HepG2 (cell line): Measurements from ENCODE around the gene CDIP1. TPM values are rescaled to one million over a fixed set of nuclear protein-coding genes. Genes with fewer than 3 reads are reported as not detected.

Experiments
- HCFC1 ChIP-seq: fragments of 150-350 bp; IDR thresholded peaks from 2 replicates; pipeline ENCODE4 v1.6.1; 2014; ENCODE audit warnings: low read depth, low read length
- KDM3A ChIP-seq: IDR thresholded peaks from 2 replicates; pipeline ENCODE4 v1.6.1; 2018; ENCODE audit warnings: low read depth, missing compliant biosample characterization
- KLF9 ChIP-seq: IDR thresholded peaks from 2 replicates; pipeline ENCODE4 v1.6.1; 2016; ENCODE audit warnings: low read depth
- RXRA ChIP-seq: sonication (generic); formaldehyde crosslinking; IDR thresholded peaks from 2 replicates; pipeline ENCODE4 v1.5.1; 2020; ENCODE audit warnings: missing genetic modification reagents
- ZMYM2 ChIP-seq: sonication (generic); formaldehyde crosslinking; IDR thresholded peaks from 2 replicates; pipeline ENCODE4 v1.8.0; 2022; ENCODE audit warnings: mild to moderate bottlenecking, missing genetic modification reagents
- ZNF292 ChIP-seq: sonication (generic); formaldehyde crosslinking; IDR thresholded peaks from 2 replicates; pipeline ENCODE4 v1.8.1; 2022; ENCODE audit warnings: mild to moderate bottlenecking, low read depth, missing genetic modification reagents, borderline replicate concordance
- ZNF33A ChIP-seq: sonication (generic); formaldehyde crosslinking; IDR thresholded peaks from 2 replicates; pipeline ENCODE4 v1.5.1; 2020; ENCODE audit warnings: missing genetic modification reagents, mild to moderate bottlenecking, moderate library complexity, borderline replicate concordance
- ZNF441 ChIP-seq: sonication (generic); formaldehyde crosslinking; IDR thresholded peaks from 2 replicates; pipeline ENCODE4 v1.7.0; 2021; ENCODE audit warnings: missing genetic modification reagents, borderline replicate concordance
- ZNF547 ChIP-seq: sonication (generic); formaldehyde crosslinking; IDR thresholded peaks from 2 replicates; pipeline ENCODE4 v1.5.1; 2020; ENCODE audit warnings: mild to moderate bottlenecking, missing genetic modification reagents
- ZNF549 ChIP-seq: sonication (generic); formaldehyde crosslinking; IDR thresholded peaks from 2 replicates; pipeline ENCODE4 v1.5.0; 2020; ENCODE audit warnings: missing genetic modification reagents
- ZNF552 ChIP-seq: sonication (generic); formaldehyde crosslinking; IDR thresholded peaks from 2 replicates; pipeline ENCODE4 v1.9.0; 2022; ENCODE audit warnings: missing genetic modification reagents, mild to moderate bottlenecking, borderline replicate concordance
- ZNF619 ChIP-seq: sonication (generic); formaldehyde crosslinking; IDR thresholded peaks from 2 replicates; pipeline ENCODE4 v1.4.0; 2020; ENCODE audit warnings: mild to moderate bottlenecking, missing genetic modification reagents
- ZNF674 ChIP-seq: sonication (generic); formaldehyde crosslinking; IDR thresholded peaks from 2 replicates; pipeline ENCODE4 v1.5.0; 2020; ENCODE audit warnings: low read depth, mild to moderate bottlenecking, missing genetic modification reagents
- ZNF678 ChIP-seq: sonication (generic); formaldehyde crosslinking; IDR thresholded peaks from 2 replicates; pipeline ENCODE4 v1.4.0; 2020; ENCODE audit warnings: mild to moderate bottlenecking, missing genetic modification reagents
- ZNF776 ChIP-seq: sonication (generic); formaldehyde crosslinking; IDR thresholded peaks from 2 replicates; pipeline ENCODE4 v1.4.0; 2020; ENCODE audit warnings: mild to moderate bottlenecking, missing genetic modification reagents
- ZNF788 ChIP-seq: sonication (generic); formaldehyde crosslinking; IDR thresholded peaks from 2 replicates; pipeline ENCODE4 v1.5.0; 2020; ENCODE audit warnings: mild to moderate bottlenecking, missing genetic modification reagents, borderline replicate concordance
- polyA plus RNA-seq, 8 experiments: library from polyadenylated mRNA; depleted of rRNA in 3 of 8; stranded (reverse) in 7 of 8; unstranded in 1 of 8; fragments of >200 nt; fragmentation: Illumina TruSeq in 4 of 8; extraction: Trizol in 4 of 8; gene quantifications; 2 replicates each; pipeline versions ENCODE4 v1.2.1 to v1.2.3, GENCODE V29; 2011 to 2016; ENCODE audit warnings: low read depth in 4 of 8, missing spikeins in 1 of 8, mixed read lengths in 1 of 8; ENCODE audit not compliant: insufficient read depth in 1 of 8
- total RNA-seq, 5 experiments: library from RNA; depleted of rRNA; stranded (reverse); fragments of >200 nt; fragmentation: Illumina TruSeq; extraction: Trizol; gene quantifications; 2 replicates each; pipeline ENCODE4 v1.2.3, GENCODE V29; 2016; ENCODE audit warnings: low read depth in 1 of 5
- TF ChIP-seq, protein P1 (sequence below): sonication (generic); formaldehyde crosslinking; IDR thresholded peaks from 2 replicates; pipeline ENCODE4 v1.4.0; 2020; ENCODE audit warnings: missing genetic modification reagents
- TF ChIP-seq, protein P2 (sequence below): sonication (generic); formaldehyde crosslinking; IDR thresholded peaks from 2 replicates; pipeline ENCODE4 v1.5.0; 2020; ENCODE audit warnings: mild to moderate bottlenecking, missing genetic modification reagents, borderline replicate concordance
- TF ChIP-seq, protein P3 (sequence below): sonication (generic); formaldehyde crosslinking; IDR thresholded peaks from 2 replicates; pipeline ENCODE4; 2020; ENCODE audit warnings: missing genetic modification reagents, mild to moderate bottlenecking, borderline replicate concordance

Gene CDIP1
- total and polyA plus RNA-seq, 2 of the 13 experiments (the other 11 are each of a cell fraction or from before 2014, with no cell fraction given), result 31.2 to 56.7 TPM

DNA sequence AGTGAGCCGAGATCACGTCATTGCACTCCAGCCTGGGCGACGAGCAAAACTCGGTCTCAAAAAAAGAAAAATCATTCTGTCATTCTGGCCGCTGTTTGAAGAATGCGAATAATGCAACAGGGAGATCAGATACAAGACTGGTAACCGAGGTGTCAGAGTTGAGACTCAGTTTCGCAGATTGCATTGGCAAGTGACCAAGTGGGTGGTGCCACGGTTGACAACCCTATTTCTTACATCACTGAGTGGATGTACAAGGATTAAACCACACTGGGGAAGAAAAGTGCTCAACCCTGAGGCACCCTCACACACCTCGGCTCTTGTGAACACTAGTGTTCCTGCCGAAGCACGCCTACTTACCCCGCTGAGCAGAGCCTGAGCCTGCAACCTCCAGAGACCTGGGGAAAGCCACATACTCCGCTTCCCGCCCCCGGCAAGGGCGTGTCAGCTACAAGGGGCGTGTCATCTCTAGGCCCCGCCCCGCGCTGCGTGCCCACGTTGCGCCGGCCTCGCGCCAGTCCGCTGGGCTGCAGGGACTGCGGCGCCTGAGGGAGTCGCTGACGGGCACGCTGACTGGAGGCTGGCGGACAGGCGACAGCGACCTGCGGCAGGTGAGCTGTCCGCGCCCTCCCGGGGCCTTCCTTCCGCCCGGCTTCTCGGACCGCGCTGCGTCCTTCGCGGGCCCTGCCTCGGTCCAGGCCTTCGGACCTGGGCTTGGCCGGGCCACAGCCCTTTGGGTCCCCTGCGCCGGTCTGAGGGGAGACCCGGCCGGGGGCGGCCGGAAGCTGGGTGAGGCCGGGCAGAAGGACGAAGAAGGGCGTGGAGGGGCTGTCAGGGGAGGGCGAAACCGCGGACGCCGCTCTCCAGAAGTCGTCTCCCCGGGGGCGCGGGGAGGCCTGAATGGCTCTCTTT is 62.4 kb downstream of the CDIP1 start, which contains the start of gene HMOX2 (continued):
- TF ChIP-seq, protein P1, sequence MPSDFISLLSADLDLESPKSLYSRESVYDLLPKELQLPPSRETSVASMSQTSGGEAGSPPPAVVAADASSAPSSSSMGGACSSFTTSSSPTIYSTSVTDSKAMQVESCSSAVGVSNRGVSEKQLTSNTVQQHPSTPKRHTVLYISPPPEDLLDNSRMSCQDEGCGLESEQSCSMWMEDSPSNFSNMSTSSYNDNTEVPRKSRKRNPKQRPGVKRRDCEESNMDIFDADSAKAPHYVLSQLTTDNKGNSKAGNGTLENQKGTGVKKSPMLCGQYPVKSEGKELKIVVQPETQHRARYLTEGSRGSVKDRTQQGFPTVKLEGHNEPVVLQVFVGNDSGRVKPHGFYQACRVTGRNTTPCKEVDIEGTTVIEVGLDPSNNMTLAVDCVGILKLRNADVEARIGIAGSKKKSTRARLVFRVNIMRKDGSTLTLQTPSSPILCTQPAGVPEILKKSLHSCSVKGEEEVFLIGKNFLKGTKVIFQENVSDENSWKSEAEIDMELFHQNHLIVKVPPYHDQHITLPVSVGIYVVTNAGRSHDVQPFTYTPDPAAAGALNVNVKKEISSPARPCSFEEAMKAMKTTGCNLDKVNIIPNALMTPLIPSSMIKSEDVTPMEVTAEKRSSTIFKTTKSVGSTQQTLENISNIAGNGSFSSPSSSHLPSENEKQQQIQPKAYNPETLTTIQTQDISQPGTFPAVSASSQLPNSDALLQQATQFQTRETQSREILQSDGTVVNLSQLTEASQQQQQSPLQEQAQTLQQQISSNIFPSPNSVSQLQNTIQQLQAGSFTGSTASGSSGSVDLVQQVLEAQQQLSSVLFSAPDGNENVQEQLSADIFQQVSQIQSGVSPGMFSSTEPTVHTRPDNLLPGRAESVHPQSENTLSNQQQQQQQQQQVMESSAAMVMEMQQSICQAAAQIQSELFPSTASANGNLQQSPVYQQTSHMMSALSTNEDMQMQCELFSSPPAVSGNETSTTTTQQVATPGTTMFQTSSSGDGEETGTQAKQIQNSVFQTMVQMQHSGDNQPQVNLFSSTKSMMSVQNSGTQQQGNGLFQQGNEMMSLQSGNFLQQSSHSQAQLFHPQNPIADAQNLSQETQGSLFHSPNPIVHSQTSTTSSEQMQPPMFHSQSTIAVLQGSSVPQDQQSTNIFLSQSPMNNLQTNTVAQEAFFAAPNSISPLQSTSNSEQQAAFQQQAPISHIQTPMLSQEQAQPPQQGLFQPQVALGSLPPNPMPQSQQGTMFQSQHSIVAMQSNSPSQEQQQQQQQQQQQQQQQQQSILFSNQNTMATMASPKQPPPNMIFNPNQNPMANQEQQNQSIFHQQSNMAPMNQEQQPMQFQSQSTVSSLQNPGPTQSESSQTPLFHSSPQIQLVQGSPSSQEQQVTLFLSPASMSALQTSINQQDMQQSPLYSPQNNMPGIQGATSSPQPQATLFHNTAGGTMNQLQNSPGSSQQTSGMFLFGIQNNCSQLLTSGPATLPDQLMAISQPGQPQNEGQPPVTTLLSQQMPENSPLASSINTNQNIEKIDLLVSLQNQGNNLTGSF (CRISPR knock-in tag), result no peak
- peak; percentile 91 for TF ChIP-seq ZNF552 (CRISPR knock-in tag)
- 0 out of 2 replicates have a peak, but pooled peaks have one; percentile 34 for TF ChIP-seq ZMYM2
- TF ChIP-seq KDM3A (CRISPR knock-in tag), result peak; percentile 71; the same call in 1 of the 2 replicates
- TF ChIP-seq HCFC1, result no peak; the same call in 1 of the 2 replicates
- TF ChIP-seq ZNF292 (CRISPR knock-in tag), result no peak
- peak; percentile 75; the same call in 1 of the 2 replicates for TF ChIP-seq KLF9
- peak; percentile 94 for TF ChIP-seq ZNF619 (CRISPR knock-in tag)
- TF ChIP-seq ZNF33A (CRISPR knock-in tag), result no peak
- TF ChIP-seq, protein P2, sequence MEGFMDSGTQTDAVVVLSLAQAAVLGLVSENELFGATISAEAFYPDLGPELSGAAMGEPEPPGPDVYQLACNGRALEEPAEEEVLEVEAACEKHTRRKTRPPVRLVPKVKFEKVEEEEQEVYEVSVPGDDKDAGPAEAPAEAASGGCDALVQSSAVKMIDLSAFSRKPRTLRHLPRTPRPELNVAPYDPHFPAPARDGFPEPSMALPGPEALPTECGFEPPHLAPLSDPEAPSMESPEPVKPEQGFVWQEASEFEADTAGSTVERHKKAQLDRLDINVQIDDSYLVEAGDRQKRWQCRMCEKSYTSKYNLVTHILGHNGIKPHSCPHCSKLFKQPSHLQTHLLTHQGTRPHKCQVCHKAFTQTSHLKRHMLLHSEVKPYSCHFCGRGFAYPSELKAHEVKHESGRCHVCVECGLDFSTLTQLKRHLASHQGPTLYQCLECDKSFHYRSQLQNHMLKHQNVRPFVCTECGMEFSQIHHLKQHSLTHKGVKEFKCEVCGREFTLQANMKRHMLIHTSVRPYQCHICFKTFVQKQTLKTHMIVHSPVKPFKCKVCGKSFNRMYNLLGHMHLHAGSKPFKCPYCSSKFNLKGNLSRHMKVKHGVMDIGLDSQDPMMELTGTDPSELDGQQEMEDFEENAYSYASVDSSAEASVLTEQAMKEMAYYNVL (CRISPR knock-in tag), result no peak
- peak; percentile 78; the same call in 1 of the 2 replicates for TF ChIP-seq ZNF441 (CRISPR knock-in tag)
- TF ChIP-seq ZNF674 (CRISPR knock-in tag), result 0 out of 2 replicates have a peak, but pooled peaks have one; percentile 61
- TF ChIP-seq, protein P3, sequence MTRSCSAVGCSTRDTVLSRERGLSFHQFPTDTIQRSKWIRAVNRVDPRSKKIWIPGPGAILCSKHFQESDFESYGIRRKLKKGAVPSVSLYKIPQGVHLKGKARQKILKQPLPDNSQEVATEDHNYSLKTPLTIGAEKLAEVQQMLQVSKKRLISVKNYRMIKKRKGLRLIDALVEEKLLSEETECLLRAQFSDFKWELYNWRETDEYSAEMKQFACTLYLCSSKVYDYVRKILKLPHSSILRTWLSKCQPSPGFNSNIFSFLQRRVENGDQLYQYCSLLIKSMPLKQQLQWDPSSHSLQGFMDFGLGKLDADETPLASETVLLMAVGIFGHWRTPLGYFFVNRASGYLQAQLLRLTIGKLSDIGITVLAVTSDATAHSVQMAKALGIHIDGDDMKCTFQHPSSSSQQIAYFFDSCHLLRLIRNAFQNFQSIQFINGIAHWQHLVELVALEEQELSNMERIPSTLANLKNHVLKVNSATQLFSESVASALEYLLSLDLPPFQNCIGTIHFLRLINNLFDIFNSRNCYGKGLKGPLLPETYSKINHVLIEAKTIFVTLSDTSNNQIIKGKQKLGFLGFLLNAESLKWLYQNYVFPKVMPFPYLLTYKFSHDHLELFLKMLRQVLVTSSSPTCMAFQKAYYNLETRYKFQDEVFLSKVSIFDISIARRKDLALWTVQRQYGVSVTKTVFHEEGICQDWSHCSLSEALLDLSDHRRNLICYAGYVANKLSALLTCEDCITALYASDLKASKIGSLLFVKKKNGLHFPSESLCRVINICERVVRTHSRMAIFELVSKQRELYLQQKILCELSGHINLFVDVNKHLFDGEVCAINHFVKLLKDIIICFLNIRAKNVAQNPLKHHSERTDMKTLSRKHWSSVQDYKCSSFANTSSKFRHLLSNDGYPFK (CRISPR knock-in tag), result peak; percentile 24; the same call in 1 of the 2 replicates
- peak; percentile 89 for TF ChIP-seq ZNF547 (CRISPR knock-in tag)
- TF ChIP-seq ZNF788, result peak; percentile 86
- peak; percentile 86 for TF ChIP-seq ZNF678
- TF ChIP-seq ZNF776, result peak; percentile 75; the same call in 1 of the 2 replicates
- TF ChIP-seq RXRA, result 0 out of 2 replicates have a peak, but pooled peaks have one; percentile 65
- no peak for TF ChIP-seq ZNF549 (CRISPR knock-in tag)
